ENCODE results near the gene SZT2. TPM values are rescaled to one million over a fixed set of nuclear protein-coding genes. Genes with fewer than 3 reads are reported as not detected.

SZT2 gene
- total RNA-seq, 1 experiment from 2014 or later = 22.2 TPM

- Histone ChIP-seq H3K4me2 (ENCODE audit: low read length) (no peak overlapping the region), H3K27me3 (ENCODE audit: low read length) (no peaks in the 10 kb centered on the region), H3K79me2 (ENCODE audit: low read length) (no peaks in the 10 kb centered on the region), H3F3A (ENCODE audit: low read length, unreplicated experiment) (no peaks in the 10 kb centered on the region), H3K4me1 (ENCODE audit: insufficient read depth, low read length) (no peaks in the 10 kb centered on the region), H4K20me1 (ENCODE audit: low read length) (no peaks in the 10 kb centered on the region), H3K9me2 (replicated peaks; ENCODE audit: low read length) (no peaks in the 10 kb centered on the region), H3K27ac (ENCODE audit: low read length) (no peak overlapping the region), H3K4me3 (ENCODE audit: low read length) (no peak overlapping the region), H3K9me3 (ENCODE audit: low read length) (no peaks in the 10 kb centered on the region), H3K9ac (ENCODE audit: low read length) (no peak overlapping the region), H3K36me3 (ENCODE audit: low read depth, low read length) (peaks cover 3% of the 10 kb centered on the region), H2AFZ (ENCODE audit: low read length) (no peak overlapping the region)
- DNase-seq (no peak), ATAC-seq (no peak)
- ChIA-PET CTCF (no interaction called here), POLR2A (ENCODE audit: unreplicated experiment) (no interaction called here)
- BruUV-seq (replicated peaks) = no TSS peak
- intact Hi-C loops (cut with micrococcal nuclease) = no loop called here
- TF ChIP-seq EZH2phosphoT487 (IDR thresholded peaks at IDR 0.05; ENCODE audit: borderline replicate concordance, low read length) = no peak
- TF ChIP-seq CTCF (conservative IDR thresholded peaks at IDR 0.05; ENCODE audit: low read depth, low read length) = no peak
- no peak for TF ChIP-seq EZH2 (IDR thresholded peaks at IDR 0.05; ENCODE audit: low read length, unreplicated experiment)
Observed at GRCh38 chr1:43438953-43439581, 49.4 kb downstream of the SZT2 start.

- BruUV-seq (replicated peaks) = no TSS peak
Observed at GRCh38 chr1:43439781-43440180, 50.1 kb downstream of the SZT2 start.

More at GRCh38 chr1:43439781-43440180, 50.1 kb downstream of the SZT2 start:
- Histone ChIP-seq H3K9me2 (replicated peaks; ENCODE audit: low read length) (no peaks in the 10 kb centered on the region), H3K4me1 (ENCODE audit: insufficient read depth, low read length) (no peaks in the 10 kb centered on the region), H3K9ac (ENCODE audit: low read length) (no peak overlapping the region), H3K4me3 (ENCODE audit: low read length) (no peak overlapping the region), H4K20me1 (ENCODE audit: low read length) (no peaks in the 10 kb centered on the region), H3K4me2 (ENCODE audit: low read length) (no peak overlapping the region), H3K36me3 (ENCODE audit: low read depth, low read length) (peaks cover 3% of the 10 kb centered on the region), H3K9me3 (ENCODE audit: low read length) (no peaks in the 10 kb centered on the region), H2AFZ (ENCODE audit: low read length) (no peak overlapping the region), H3K27ac (ENCODE audit: low read length) (no peak overlapping the region), H3K79me2 (ENCODE audit: low read length) (no peaks in the 10 kb centered on the region), H3F3A (ENCODE audit: low read length, unreplicated experiment) (no peaks in the 10 kb centered on the region), H3K27me3 (ENCODE audit: low read length) (no peaks in the 10 kb centered on the region)
- TF ChIP-seq EZH2phosphoT487 (IDR thresholded peaks at IDR 0.05; ENCODE audit: borderline replicate concordance, low read length) (no peak), CTCF (conservative IDR thresholded peaks at IDR 0.05; ENCODE audit: low read depth, low read length) (no peak), EZH2 (IDR thresholded peaks at IDR 0.05; ENCODE audit: low read length, unreplicated experiment) (no peak)
- intact Hi-C loops (cut with micrococcal nuclease) = no loop called here
- CTCF ChIA-PET = no interaction called here
- no peak for ATAC-seq
- no peak for DNase-seq
- POLR2A ChIA-PET (ENCODE audit: unreplicated experiment) = no interaction called here

All from PC-3 (cell line).